ENCODE results near the gene SCCPDH.
"Not testable (repeated sequence)": the region's sequence is repeated elsewhere in the genome, so short reads cannot be mapped to it uniquely, and the experiment has no call there.

SCCPDH gene

DNA sequence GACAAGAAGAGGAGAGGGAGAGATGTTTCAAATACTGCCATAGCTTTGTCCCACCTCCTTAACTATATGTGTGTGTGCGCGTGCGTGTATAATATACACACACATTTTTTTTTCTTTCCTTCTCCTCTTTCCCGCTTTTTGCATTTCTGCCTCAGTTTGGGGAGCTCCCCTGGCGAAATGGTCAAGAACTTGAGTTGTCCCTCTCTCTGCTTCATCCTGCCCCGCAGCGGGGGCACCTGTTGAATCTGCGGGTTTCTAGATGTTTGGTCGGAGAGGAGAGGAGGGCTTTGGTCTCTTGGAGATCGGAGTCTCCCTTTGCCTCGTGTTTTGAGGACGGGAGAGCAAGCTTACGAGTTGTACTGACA is 504 bp downstream of the SCCPDH start:
- Mint-ChIP-seq H3K27me3 (no peaks in the 10 kb centered on the region), H3K4me1 (peaks cover 13% of the 10 kb centered on the region), H3K36me3 (ENCODE audit: low read depth) (peaks cover 34% of the 10 kb centered on the region), H3K27ac (peak overlapping the region; percentile 84), H3K4me3 (peak overlapping the region; percentile 85), H3K9me3 (peaks cover 10% of the 10 kb centered on the region)
- ATAC-seq, result no peak
- peak; percentile 16 for DNase-seq

DNA sequence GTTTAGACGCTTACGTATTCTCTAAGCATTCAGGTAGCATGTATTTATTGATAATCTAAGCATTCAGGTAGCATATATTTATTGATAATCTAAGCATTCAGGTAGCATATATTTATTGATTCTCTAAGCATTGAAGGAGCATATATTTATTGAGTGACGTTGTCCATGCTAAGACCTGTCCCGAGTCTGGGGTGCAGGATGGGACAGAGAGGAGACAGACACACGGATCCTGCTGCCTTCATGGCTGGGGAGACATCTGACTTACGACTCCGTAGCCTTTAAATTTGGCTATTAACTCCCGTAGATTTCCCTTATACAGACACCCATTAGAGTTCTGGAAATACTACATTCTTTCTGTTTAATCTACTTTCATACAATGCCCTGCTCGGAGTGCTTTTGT is 982 bp downstream of the SCCPDH start:
- Mint-ChIP-seq H3K9me3 (peaks cover 15% of the 10 kb centered on the region), H3K4me3 (peak overlapping the region; percentile 85), H3K4me1 (peaks cover 13% of the 10 kb centered on the region), H3K27me3 (no peaks in the 10 kb centered on the region), H3K27ac (peak overlapping the region; percentile 84), H3K36me3 (ENCODE audit: low read depth) (peaks cover 38% of the 10 kb centered on the region)
- ATAC-seq (no peak), DNase-seq (no peak)

DNA sequence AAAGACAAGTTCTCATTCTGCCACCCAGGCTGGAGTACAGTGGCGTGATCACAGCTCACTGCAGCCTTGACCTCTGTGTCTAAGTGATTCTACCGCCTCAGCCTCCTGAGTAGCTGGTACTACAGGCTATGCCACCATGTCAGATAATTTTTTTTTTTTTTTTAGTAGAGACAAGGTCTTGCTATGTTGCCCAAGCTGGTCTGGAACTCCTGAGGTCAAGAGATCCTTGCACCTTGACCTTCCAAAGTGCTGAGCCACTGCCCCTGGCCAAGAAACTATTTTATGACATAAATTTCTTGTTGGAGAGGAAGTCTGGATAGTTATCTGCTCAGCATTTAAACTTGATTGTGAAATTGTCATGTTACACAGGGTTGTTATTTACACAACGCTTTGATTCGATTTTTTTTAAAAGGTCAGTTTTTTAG is 2.1 kb downstream of the SCCPDH start:
- peaks cover 13% of the 10 kb centered on the region for H3K4me1 Mint-ChIP-seq
- DNase-seq (no peak), ATAC-seq (no peak)
- no peak overlapping the region for H3K27ac Mint-ChIP-seq
- no peak overlapping the region for H3K4me3 Mint-ChIP-seq
- peaks cover 49% of the 10 kb centered on the region for H3K36me3 Mint-ChIP-seq (ENCODE audit: low read depth)
- H3K27me3 Mint-ChIP-seq, result no peaks in the 10 kb centered on the region
- H3K9me3 Mint-ChIP-seq, result peaks cover 16% of the 10 kb centered on the region

DNA sequence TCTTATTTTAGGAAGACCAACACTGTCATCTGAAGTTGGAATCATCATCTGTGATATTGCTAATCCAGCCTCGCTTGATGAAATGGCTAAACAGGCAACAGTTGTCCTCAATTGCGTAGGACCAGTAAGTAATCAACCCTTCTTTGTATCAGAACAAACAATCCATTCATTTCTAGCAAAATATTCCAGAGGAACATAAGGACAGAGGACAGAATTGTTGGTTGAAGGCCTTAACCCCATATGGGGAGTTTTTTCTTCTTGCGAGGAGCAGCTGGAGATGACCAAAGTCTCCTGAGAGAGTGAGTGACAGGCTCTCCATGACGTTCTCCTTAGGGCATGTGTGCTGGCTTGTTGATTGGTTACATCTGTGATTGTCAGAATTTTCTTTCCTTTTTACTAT is 2.7 kb downstream of the SCCPDH start:
- Mint-ChIP-seq H3K4me3 (no peak overlapping the region), H3K27me3 (no peaks in the 10 kb centered on the region), H3K9me3 (peaks cover 16% of the 10 kb centered on the region), H3K27ac (no peak overlapping the region), H3K36me3 (ENCODE audit: low read depth) (peaks cover 55% of the 10 kb centered on the region), H3K4me1 (peaks cover 13% of the 10 kb centered on the region)
- DNase-seq (no peak), ATAC-seq (no peak)

DNA sequence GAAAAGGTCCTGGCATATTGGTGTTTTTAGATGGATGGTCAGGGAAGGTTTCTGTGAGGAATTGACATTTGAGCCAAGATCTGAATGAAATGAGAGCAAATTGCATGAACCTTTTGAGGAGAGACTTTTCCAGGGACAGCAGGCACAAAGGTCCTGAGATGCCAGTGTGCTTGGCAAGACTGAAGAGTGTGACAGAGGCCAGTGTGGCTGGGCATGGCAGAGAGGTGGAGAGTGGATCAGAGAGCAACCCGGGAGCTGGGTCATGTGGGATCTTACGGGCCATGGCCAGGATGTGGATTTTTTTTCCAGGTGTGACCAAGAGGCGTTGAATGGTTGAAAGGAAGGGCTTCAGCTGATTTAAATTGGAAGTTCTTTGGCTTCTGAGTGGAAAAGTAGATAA is 3.4 kb downstream of the SCCPDH start:
- Mint-ChIP-seq H3K9me3 (peaks cover 16% of the 10 kb centered on the region), H3K36me3 (ENCODE audit: low read depth) (peaks cover 60% of the 10 kb centered on the region), H3K27ac (no peak overlapping the region), H3K4me3 (no peak overlapping the region), H3K27me3 (no peaks in the 10 kb centered on the region), H3K4me1 (peaks cover 13% of the 10 kb centered on the region)
- ATAC-seq (no peak), DNase-seq (no peak)

DNA sequence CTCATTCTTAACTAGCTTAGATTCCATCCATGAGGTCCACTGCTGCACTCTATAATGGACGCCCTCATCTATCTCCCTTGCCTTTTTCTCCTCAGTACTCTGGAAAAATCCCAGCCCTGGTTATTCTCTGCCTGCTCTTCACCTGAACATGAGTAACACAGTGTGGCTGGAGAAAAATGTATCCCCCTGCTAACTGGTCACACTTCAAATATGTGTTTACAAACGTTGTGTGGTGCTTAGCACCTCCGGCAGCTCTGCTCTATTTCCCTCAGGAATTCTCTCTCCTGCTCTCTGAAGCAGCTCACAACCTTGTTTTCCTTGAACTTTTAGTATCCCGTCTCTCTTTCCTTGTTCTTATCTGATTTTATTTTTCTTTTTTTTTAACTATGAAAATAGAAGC is 4.1 kb downstream of the SCCPDH start:
- Mint-ChIP-seq H3K9me3 (peaks cover 16% of the 10 kb centered on the region), H3K4me1 (peaks cover 12% of the 10 kb centered on the region), H3K36me3 (ENCODE audit: low read depth) (peaks cover 64% of the 10 kb centered on the region), H3K4me3 (no peak overlapping the region), H3K27ac (no peak overlapping the region), H3K27me3 (no peaks in the 10 kb centered on the region)
- DNase-seq, result no peak
- no peak for ATAC-seq

DNA sequence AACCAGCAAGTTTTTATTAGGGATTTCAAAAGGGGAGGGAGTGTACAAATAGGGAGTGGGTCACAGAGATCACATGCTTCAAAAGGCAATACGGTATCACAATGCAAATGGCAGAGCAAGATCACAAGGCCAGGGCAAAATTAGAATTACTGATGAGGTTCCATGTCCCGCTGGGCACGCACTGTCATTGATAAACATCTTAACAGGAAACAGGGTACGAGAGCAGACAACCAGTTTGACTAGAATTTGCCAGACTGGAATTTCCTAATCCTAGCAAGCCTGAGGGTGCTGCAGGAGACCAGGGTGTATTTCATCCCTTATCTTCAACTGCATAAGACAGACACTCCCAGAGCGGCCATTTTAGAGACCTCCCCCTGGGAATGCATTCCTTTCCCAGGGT is 4.8 kb downstream of the SCCPDH start:
- not testable (repeated sequence) for H3K4me3 Mint-ChIP-seq, DNase-seq, ATAC-seq, H3K27ac Mint-ChIP-seq, H3K27me3 Mint-ChIP-seq
- H3K36me3 Mint-ChIP-seq (ENCODE audit: low read depth), result peaks cover 71% of the 10 kb centered on the region
- H3K4me1 Mint-ChIP-seq, result peaks cover 19% of the 10 kb centered on the region
- peaks cover 16% of the 10 kb centered on the region for H3K9me3 Mint-ChIP-seq

DNA sequence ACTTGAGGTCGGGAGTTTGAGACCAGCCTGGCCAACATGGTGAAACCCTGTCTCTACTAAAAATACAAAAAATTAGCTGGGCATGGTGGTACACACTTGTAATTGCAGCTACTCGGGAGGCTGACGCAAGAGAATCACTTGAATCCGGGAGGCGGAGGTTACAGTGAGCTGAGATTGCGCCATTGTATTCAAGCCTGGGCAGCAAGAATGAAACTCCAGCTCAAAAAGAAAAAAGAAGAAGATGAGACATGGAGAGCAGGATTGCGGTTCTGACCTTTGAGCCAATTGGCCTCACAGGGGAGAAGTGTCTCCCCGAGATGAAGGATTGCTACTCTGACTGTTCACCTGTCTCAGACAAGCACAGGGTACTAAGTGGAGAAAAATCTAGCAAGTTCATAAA is 6.6 kb downstream of the SCCPDH start:
- H3K36me3 Mint-ChIP-seq (ENCODE audit: low read depth), result peaks cover 84% of the 10 kb centered on the region
- H3K4me1 Mint-ChIP-seq, result peaks cover 10% of the 10 kb centered on the region
- ATAC-seq, result no peak
- H3K9me3 Mint-ChIP-seq, result peaks cover 16% of the 10 kb centered on the region
- no peak for DNase-seq
- no peak overlapping the region for H3K27ac Mint-ChIP-seq
- H3K4me3 Mint-ChIP-seq, result no peak overlapping the region
- no peaks in the 10 kb centered on the region for H3K27me3 Mint-ChIP-seq

DNA sequence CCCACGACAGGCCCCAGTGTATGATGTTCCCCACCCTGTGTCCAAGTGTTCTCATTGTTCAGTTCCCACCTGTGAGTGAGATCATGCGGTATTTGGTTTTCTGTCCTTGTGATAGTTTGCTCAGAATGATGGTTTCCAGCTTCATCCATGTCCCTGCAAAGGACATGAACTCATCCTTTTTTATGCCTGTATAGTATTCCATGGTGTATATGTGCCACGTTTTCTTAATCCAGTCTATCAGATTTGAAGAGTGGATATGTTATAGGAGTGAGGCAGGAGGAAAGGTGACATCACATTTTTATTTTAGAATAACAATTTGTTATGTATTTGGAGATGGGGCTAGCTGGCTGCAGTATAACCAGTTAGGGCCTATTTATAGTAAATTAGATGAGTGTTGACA is 7.7 kb downstream of the SCCPDH start:
- peaks cover 16% of the 10 kb centered on the region for H3K9me3 Mint-ChIP-seq
- not testable (repeated sequence) for ATAC-seq, H3K4me3 Mint-ChIP-seq

DNA sequence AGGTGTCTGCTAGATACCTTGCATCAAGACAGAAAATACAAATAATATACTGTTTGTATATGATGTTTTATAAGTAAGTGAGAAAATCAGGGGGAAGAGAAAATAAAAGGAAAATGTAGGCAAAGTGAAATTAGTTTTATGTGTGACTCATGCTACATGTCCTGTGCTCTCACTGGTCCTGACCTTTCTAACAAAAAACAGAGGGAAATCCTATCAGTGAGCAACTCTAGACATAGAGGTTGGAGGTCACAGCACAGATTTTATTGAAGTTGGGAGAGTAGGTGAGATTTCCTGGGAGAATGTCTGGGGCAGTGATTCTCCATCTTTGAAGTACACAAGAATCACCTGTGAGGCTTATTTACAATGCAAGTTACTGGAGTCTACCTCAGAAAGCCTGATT is 9.5 kb downstream of the SCCPDH start:
- DNase-seq (no peak), ATAC-seq (peak; percentile 78)
- H3K4me1 Mint-ChIP-seq, result peaks cover 10% of the 10 kb centered on the region
- no peaks in the 10 kb centered on the region for H3K27me3 Mint-ChIP-seq
- H3K36me3 Mint-ChIP-seq (ENCODE audit: low read depth), result peaks cover 81% of the 10 kb centered on the region
- no peak overlapping the region for H3K4me3 Mint-ChIP-seq
- peaks cover 10% of the 10 kb centered on the region for H3K9me3 Mint-ChIP-seq
- no peak overlapping the region for H3K27ac Mint-ChIP-seq

More for the DNA sequence above, 7.7 kb downstream of the SCCPDH start:
- not testable (repeated sequence) for DNase-seq, H3K27me3 Mint-ChIP-seq, H3K27ac Mint-ChIP-seq, H3K4me1 Mint-ChIP-seq
- peaks cover 84% of the 10 kb centered on the region for H3K36me3 Mint-ChIP-seq (ENCODE audit: low read depth)

DNA sequence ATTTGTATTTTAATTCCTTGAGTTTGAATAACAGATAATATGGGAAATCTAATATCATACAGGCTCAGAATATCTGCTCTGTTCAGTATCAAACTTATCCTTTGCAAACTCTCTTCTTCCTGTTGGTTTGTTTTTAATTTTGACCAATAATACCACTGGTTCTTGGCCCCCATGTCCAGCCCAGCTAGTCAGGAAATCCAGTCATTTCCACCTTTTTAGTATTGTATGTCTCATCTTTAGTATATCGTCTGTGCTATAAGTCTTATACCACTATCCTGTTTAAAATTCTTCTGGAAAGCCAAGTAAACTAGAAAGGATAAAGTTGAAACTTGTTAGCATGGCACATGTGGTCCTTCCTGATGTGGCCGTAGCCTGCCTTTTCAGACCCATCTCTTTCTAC is 10.7 kb downstream of the SCCPDH start:
- Mint-ChIP-seq H3K4me3 (no peak overlapping the region), H3K4me1 (peaks cover 10% of the 10 kb centered on the region), H3K27me3 (no peaks in the 10 kb centered on the region), H3K36me3 (ENCODE audit: low read depth) (peaks cover 79% of the 10 kb centered on the region), H3K27ac (no peak overlapping the region), H3K9me3 (peaks cover 4% of the 10 kb centered on the region)
- ATAC-seq (no peak), DNase-seq (no peak)

DNA sequence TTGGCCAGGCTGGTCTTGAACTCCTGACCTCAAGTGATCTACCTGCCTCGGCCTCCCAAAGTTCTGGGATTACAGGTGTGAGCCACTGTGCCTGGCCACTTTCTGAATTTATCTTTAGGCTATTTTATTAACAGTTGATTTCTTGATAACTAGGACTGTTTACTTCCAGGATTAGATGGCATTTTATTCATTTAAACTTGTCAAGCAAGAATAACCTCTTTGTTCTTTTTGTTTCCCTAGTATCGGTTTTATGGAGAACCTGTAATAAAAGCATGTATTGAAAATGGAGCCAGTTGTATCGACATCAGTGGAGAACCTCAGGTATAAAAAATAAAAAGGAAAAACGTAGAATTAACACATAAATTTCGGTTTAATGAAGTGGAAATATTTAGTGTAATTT is 11.5 kb downstream of the SCCPDH start:
- DNase-seq, result no peak
- Mint-ChIP-seq H3K27ac (no peak overlapping the region), H3K36me3 (ENCODE audit: low read depth) (peaks cover 74% of the 10 kb centered on the region), H3K9me3 (no peaks in the 10 kb centered on the region), H3K27me3 (no peaks in the 10 kb centered on the region), H3K4me1 (peaks cover 10% of the 10 kb centered on the region), H3K4me3 (no peak overlapping the region)
- ATAC-seq, result no peak

DNA sequence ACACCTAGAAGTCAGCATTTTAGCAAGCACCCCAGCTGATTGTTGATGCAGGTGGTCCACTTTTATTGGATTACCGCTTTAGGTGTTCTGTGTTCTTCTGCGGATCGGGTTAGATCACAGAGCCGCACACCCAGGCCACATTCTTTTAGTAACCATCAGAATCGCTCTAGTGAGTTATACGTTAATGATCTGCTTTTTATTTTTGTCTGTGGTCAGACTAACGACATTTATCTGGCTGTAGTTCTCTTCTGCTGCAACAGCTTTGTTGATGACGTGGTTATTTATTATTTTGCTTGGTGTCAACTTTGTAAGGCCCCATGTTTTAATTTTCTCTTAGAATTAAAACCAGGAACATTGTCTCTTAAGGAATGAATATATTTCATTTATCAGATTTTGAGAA is 18.2 kb downstream of the SCCPDH start:
- Mint-ChIP-seq H3K4me3 (no peak overlapping the region), H3K27me3 (no peaks in the 10 kb centered on the region), H3K27ac (no peak overlapping the region), H3K4me1 (no peaks in the 10 kb centered on the region), H3K9me3 (no peaks in the 10 kb centered on the region), H3K36me3 (ENCODE audit: low read depth) (peaks cover 57% of the 10 kb centered on the region)
- DNase-seq (no peak), ATAC-seq (no peak)

DNA sequence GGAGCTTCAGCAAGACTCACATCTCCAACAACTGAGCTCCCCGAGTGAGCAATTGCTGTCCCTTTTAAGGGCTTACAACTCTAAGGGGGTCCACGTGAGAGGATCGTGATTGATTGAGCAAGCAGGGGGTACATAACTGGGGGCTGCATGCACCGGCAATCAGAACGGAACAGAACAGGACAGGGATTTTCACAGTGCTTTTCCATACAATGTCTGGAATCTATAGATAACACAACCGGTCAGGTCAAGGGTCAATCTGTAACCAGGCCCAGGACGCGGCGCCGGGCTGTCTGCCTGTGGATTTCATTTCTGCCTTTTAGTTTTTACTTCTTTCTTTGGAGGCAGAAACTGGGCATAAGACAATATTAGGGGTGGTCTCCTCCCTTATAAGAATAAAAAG is 21.9 kb downstream of the SCCPDH start:
- peaks cover 34% of the 10 kb centered on the region for H3K36me3 Mint-ChIP-seq (ENCODE audit: low read depth)
- not testable (repeated sequence) for ATAC-seq, H3K27me3 Mint-ChIP-seq, H3K27ac Mint-ChIP-seq, H3K4me1 Mint-ChIP-seq, DNase-seq, H3K4me3 Mint-ChIP-seq, H3K9me3 Mint-ChIP-seq

DNA sequence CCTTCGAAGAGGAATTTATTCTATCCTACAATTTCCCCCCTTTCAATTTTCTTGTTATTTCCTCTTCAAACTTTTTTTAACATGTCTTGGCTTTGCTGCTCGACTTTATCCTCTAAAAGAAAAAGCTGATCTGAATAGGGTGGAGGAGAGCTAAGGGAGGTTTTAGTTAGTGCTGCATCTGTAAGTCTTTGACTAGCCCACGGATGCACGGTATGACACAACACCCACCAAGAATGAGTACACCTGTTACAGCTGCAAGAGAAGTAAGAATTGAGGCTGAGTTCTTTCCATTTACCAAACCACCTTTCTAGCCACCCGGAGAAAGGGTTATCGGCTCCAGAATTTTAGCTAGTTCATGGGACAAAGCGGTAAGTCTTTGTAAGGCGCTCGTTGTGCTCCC is 23.8 kb downstream of the SCCPDH start:
- no peak overlapping the region for H3K27ac Mint-ChIP-seq
- peaks cover 17% of the 10 kb centered on the region for H3K36me3 Mint-ChIP-seq (ENCODE audit: low read depth)
- no peaks in the 10 kb centered on the region for H3K27me3 Mint-ChIP-seq
- H3K4me1 Mint-ChIP-seq, result no peaks in the 10 kb centered on the region
- H3K4me3 Mint-ChIP-seq, result no peak overlapping the region
- no peak for ATAC-seq
- no peaks in the 10 kb centered on the region for H3K9me3 Mint-ChIP-seq
- no peak for DNase-seq

DNA sequence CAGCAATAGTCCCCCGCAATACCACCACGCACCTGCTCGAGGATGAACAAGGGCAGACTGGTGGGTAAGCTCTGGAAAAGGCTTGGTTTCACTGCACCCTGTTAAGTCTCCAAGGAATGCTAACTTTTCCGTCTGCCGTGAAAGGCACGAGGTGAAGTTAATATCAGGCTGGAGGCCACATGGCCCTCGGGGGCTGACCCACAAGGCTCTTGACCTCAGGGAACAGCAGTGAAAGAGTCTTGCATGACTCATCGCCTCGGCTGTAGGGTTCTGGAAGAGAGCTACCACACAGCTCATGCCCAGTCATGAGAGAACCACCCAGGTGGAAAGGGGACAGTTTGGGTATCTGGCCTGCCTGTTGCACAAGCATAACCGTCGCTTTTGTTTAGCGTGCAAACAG is 24.7 kb downstream of the SCCPDH start:
- H3K9me3 Mint-ChIP-seq, result no peaks in the 10 kb centered on the region
- H3K4me1 Mint-ChIP-seq, result no peaks in the 10 kb centered on the region
- ATAC-seq, result no peak
- peaks cover 12% of the 10 kb centered on the region for H3K36me3 Mint-ChIP-seq (ENCODE audit: low read depth)
- no peak overlapping the region for H3K4me3 Mint-ChIP-seq
- H3K27ac Mint-ChIP-seq, result no peak overlapping the region
- no peak for DNase-seq
- no peaks in the 10 kb centered on the region for H3K27me3 Mint-ChIP-seq
